Dermis lymphatic vessel endothelial cell (primary cell): ENCODE measurements around the gene GAL3ST3. TPM values are rescaled to one million over a fixed set of nuclear protein-coding genes. Genes with fewer than 3 reads are reported as not detected.

Experiments
- total RNA-seq: library from RNA; depleted of rRNA; stranded (reverse); fragments of >200 nt; gene quantifications from 2 replicates; pipeline ENCODE4 v1.2.1, GENCODE V29; 2014

The GAL3ST3 gene, protein sequence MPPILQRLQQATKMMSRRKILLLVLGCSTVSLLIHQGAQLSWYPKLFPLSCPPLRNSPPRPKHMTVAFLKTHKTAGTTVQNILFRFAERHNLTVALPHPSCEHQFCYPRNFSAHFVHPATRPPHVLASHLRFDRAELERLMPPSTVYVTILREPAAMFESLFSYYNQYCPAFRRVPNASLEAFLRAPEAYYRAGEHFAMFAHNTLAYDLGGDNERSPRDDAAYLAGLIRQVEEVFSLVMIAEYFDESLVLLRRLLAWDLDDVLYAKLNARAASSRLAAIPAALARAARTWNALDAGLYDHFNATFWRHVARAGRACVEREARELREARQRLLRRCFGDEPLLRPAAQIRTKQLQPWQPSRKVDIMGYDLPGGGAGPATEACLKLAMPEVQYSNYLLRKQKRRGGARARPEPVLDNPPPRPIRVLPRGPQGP
- 0.09 and 0.11 TPM in 2 replicates for total RNA-seq

GRCh38 chr11:66048547-66049323, at the start of gene GAL3ST3:
GAL3ST3 (minus strand) TSS chr11:66049161; CDS start chr11:66045415, 3,746 bp downstream.

GRCh38 chr11:66069715-66070603, 21.0 kb upstream of the GAL3ST3 start, which contains the start of gene PACS1:
PACS1 (plus strand) TSS chr11:66070272; CDS start chr11:66070487, 215 bp downstream.

DNA sequence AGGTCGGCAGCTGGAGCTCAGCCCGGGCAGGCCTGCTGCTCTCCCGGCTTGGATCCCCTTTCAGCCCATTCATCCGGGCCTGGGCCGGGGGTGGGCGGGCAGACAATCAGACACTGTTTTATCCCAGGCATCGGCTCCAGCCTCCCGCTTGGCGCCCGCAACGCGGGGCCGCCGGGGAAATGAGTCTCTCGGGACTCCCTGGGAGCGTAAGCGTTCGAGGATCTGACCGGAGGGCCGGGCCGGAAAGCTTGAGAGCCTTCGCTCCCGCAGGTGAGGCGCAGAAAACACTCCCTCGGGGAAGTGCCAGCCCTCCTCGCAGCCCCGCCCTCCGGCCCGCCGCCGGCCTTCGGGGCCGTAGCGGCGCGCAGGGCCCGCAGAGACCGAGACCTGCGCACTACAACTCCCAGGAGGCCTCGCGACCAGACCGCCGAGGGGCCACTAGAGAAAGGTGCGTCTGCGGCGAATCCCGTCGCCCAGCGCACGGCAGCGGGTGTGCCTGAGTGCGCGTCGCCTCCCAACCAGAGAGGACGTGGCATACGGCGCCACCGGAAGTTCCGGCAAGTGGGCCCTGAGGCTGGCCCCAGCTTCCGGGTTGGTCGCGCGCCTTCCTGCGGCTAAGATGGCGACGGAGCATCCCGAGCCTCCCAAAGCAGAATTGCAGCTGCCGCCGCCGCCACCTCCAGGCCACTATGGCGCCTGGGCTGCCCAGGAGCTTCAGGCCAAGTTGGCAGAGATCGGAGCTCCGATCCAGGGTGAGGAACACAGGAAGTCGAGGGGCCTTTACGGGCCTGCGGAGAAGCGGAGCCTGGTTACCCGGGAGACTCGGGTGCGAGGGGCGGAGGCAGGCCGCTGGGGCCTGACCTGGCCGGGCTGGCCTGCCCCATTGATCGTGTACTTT, 3.1 kb upstream of the GAL3ST3 start, which contains the start of gene SF3B2:
SF3B2 (plus strand) TSS at position 599 of the 898 bp plus-strand sequence; CDS start at position 620, 21 bp downstream.

GRCh38 chr11:66026017-66026529, 22.9 kb downstream of the GAL3ST3 start, which contains the start of gene CATSPER1:
CATSPER1 (minus strand) TSS chr11:66026479; CDS start chr11:66026379, 100 bp downstream.

DNA sequence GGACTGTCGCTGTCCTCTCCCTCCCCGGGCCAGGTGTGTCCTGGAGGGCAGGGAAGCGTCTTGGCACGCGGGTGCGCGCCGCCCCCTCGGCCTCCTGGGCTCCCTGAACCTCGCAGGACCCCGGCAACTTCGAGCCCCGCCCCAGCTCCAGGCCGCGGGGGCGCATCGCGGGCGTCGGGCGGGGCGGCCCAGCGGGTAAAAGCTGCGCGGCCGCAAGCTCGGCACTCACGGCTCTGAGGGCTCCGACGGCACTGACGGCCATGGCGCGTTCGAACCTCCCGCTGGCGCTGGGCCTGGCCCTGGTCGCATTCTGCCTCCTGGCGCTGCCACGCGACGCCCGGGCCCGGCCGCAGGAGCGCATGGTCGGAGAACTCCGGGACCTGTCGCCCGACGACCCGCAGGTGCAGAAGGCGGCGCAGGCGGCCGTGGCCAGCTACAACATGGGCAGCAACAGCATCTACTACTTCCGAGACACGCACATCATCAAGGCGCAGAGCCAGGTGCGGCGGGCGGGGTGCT, 37.1 kb downstream of the GAL3ST3 start, which contains the start of gene CST6:
CST6 (plus strand) TSS at position 224 of the 519 bp plus-strand sequence; CDS start at position 261, 37 bp downstream.

GRCh38 chr11:66001942-66002647, 46.9 kb downstream of the GAL3ST3 start, which contains the start of the genes BANF1 and EIF1AD:
BANF1 (plus strand) TSS chr11:66002503; CDS start chr11:66003251, 748 bp downstream.
EIF1AD (minus strand) TSS chr11:66002157; CDS start chr11:66000389, 1,768 bp downstream.

Other genes with a start within 250 kb of the GAL3ST3 start
- 0.22 and 0.52 TPM in 2 replicates for gene SNX32, start 215.2 kb downstream of the GAL3ST3 start, total RNA-seq
- gene CFL1, start 191.0 kb downstream of the GAL3ST3 start, total RNA-seq = 806 and 989 TPM in 2 replicates
- 31.1 and 35.2 TPM in 2 replicates for gene MUS81, start 188.7 kb downstream of the GAL3ST3 start, total RNA-seq
- 26.3 and 28.1 TPM in 2 replicates for gene EFEMP2, start 176.4 kb downstream of the GAL3ST3 start, total RNA-seq
- 0.17 and 0.33 TPM in 2 replicates for gene CTSW, start 169.3 kb downstream of the GAL3ST3 start, total RNA-seq
- gene FIBP, start 160.7 kb downstream of the GAL3ST3 start, total RNA-seq = 135 and 155 TPM in 2 replicates
- 34.1 and 38.2 TPM in 2 replicates for gene CCDC85B, start 158.5 kb downstream of the GAL3ST3 start, total RNA-seq
- gene FOSL1, start 148.8 kb downstream of the GAL3ST3 start, total RNA-seq = 0.76 and 1.5 TPM in 2 replicates
- gene C11orf68, start 130.1 kb downstream of the GAL3ST3 start, total RNA-seq = 15.7 and 16.7 TPM in 2 replicates
- gene DRAP1, start 129.7 kb downstream of the GAL3ST3 start, total RNA-seq = 94.6 and 110 TPM in 2 replicates
- not detected in 2 replicates for gene TSGA10IP, start 103.7 kb downstream of the GAL3ST3 start, total RNA-seq
- 33.8 and 34.3 TPM in 2 replicates for gene SART1, start 87.4 kb downstream of the GAL3ST3 start, total RNA-seq
- gene EIF1AD, start 47.0 kb downstream of the GAL3ST3 start, total RNA-seq = 25.1 and 27.2 TPM in 2 replicates
- gene BANF1, start 46.7 kb downstream of the GAL3ST3 start, total RNA-seq = 17.5 and 20.4 TPM in 2 replicates
- 0.11 and 0.34 TPM in 2 replicates for gene CST6, start 37.2 kb downstream of the GAL3ST3 start, total RNA-seq
- gene CATSPER1, start 22.7 kb downstream of the GAL3ST3 start, total RNA-seq = 0.26 TPM in 1 of 2 replicates, not detected in the other
- gene SF3B2, start 3.2 kb upstream of the GAL3ST3 start, total RNA-seq = 69.2 and 74.9 TPM in 2 replicates
- gene PACS1, start 21.1 kb upstream of the GAL3ST3 start, total RNA-seq = 19.5 and 30.9 TPM in 2 replicates
- 6.3 and 8.3 TPM in 2 replicates for gene KLC2, start 208.5 kb upstream of the GAL3ST3 start, total RNA-seq
- gene RAB1B, start 219.5 kb upstream of the GAL3ST3 start, total RNA-seq = 62.6 and 66.1 TPM in 2 replicates
- 0.09 TPM in 1 of 2 replicates, not detected in the other for gene CNIH2, start 229.0 kb upstream of the GAL3ST3 start, total RNA-seq
- 82.2 and 124 TPM in 2 replicates for gene YIF1A, start 240.0 kb upstream of the GAL3ST3 start, total RNA-seq
- gene TMEM151A, start 242.7 kb upstream of the GAL3ST3 start, total RNA-seq = not detected in 2 replicates